ENCODE measurements around the gene TTLL8.

- TF ChIP-seq CTCF (conservative IDR thresholded peaks at IDR 0.05; ENCODE audit: low read length) (no peak), EZH2phosphoT487 (IDR thresholded peaks at IDR 0.05; ENCODE audit: borderline replicate concordance, low read depth, low read length) (no peak)
These were observed 1.7 kb downstream of the TTLL8 start for GRCh38 chr22:50056214-50056972.
